ENCODE results near the gene FOSB.

Gene FOSB

GRCh38 chr19:45485305-45486077 lies 17.7 kb downstream of the FOSB start:
- peak; percentile 99 to 100 for DNase-seq

- DNase-seq, result no peak
Measured at GRCh38 chr19:45488708-45489107, 20.9 kb downstream of the FOSB start.

- no peak for DNase-seq
Measured at GRCh38 chr19:45489216-45489855, 21.5 kb downstream of the FOSB start.

GRCh38 chr19:45492137-45492626 lies 24.4 kb downstream of the FOSB start:
- no peak for DNase-seq

GRCh38 chr19:45492627-45493470 lies 25.1 kb downstream of the FOSB start:
- no peak for DNase-seq

GRCh38 chr19:45494261-45494916 lies 26.6 kb downstream of the FOSB start:
- no peak for DNase-seq

- DNase-seq, result no peak
Measured at GRCh38 chr19:45495178-45495577, 27.4 kb downstream of the FOSB start.

- peak in 1 of 2 donors; percentile 50 for DNase-seq
Measured at GRCh38 chr19:45496349-45496953, 28.7 kb downstream of the FOSB start.

GRCh38 chr19:45497791-45498190 lies 30.0 kb downstream of the FOSB start:
- DNase-seq, result no peak

GRCh38 chr19:45498411-45499195 lies 30.8 kb downstream of the FOSB start, which contains the start of gene PPM1N:
PPM1N (plus strand) TSS chr19:45498443; CDS start chr19:45498473, 30 bp downstream.
- peak; percentile 60 to 71 for DNase-seq

- peak; percentile 64 to 77 for DNase-seq
Measured at GRCh38 chr19:45499196-45500180, 31.7 kb downstream of the FOSB start.

GRCh38 chr19:45500918-45501729 lies 33.3 kb downstream of the FOSB start:
- DNase-seq, result no peak

- DNase-seq, result no peak
Measured at GRCh38 chr19:45501730-45502014, 33.9 kb downstream of the FOSB start.

GRCh38 chr19:45502111-45502510 lies 34.3 kb downstream of the FOSB start:
- no peak for DNase-seq

GRCh38 chr19:45503909-45504308 lies 36.1 kb downstream of the FOSB start:
- DNase-seq, result no peak

- DNase-seq, result no peak
Measured at GRCh38 chr19:45505151-45505995, 37.6 kb downstream of the FOSB start.

GRCh38 chr19:45505996-45506245 lies 38.1 kb downstream of the FOSB start:
- no peak for DNase-seq

- peak; percentile 99 to 100 for DNase-seq
Measured at GRCh38 chr19:45506246-45506988, 38.6 kb downstream of the FOSB start.
